NCI-H2227 (cell line): ENCODE results near the gene C17orf50.

Source experiments
- DNase-seq: peaks from one replicate; lab custom pipeline; 2025; ENCODE audit not compliant: unreplicated experiment; lab: John Stamatoyannopoulos, UW

Gene C17orf50

DNA sequence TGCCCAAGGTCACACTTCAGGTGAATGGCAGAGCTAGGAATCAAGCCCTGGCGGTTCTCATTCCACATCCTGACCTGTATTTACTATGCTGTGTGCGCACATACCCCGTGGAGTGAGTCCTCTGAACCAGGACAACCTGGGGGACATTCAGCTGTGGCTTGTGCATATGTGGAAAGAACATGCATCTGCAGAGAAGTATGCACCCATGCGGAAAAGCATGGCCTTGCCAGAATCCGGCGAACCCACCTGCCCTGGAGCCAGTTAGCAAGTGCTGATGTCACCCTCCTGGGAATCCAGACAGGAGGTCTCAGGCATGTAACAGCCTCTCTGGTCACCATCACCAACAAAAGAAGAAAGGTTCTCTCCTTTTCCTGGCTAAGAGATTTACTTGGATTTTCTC lies 27.3 kb upstream of the C17orf50 start:
- DNase-seq, result no peak

DNA sequence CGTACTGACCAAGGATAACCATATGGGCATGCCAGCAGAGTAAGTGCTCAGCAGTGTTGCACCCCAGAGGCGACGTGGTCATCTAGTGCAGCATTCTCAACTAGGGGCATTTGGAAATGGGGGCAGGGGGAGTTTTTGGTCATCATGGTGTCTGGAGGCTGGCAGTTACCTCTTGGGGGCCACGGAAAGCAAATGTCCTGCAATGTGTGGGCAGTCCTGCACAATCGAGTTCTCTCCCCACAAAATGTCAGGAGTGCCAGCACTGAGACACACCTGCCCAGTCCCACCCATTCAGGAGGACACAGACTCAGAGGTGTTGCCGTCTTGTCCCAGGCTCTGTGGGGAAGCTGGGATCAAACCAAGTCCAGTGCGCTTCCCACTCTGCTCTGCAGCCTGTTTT lies 26.3 kb upstream of the C17orf50 start:
- no peak for DNase-seq

DNA sequence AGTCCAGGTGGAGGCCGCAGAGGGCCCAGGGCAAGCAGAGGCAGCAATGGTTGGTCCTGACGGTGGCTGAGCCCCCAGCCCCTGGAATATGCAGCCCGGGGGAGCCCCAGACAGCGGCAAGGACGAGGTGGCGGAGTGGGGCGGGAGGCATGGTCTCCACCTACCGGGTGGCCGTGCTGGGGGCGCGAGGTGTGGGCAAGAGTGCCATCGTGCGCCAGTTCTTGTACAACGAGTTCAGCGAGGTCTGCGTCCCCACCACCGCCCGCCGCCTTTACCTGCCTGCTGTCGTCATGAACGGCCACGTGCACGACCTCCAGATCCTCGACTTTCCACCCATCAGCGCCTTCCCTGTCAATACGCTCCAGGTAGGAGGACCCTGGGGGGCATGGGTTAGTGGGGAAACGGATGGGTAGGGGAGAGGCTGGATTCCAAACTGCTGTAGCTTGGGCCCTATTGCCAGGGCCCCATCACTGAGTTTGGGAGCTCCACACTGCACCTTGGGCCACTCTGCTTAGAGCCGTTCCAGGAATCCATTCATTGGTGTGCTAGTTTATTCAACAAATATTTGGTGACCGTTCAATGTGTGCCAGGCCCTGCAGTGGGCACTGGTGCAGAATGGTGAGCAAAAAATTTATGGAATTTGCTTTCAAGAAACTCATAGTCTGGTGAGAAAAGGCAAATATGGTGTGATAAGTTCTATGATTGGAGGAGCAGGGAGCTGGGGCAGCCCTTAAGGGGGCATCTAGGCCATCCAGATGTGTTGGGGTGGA lies 25.5 kb upstream of the C17orf50 start:
- no peak for DNase-seq

DNA sequence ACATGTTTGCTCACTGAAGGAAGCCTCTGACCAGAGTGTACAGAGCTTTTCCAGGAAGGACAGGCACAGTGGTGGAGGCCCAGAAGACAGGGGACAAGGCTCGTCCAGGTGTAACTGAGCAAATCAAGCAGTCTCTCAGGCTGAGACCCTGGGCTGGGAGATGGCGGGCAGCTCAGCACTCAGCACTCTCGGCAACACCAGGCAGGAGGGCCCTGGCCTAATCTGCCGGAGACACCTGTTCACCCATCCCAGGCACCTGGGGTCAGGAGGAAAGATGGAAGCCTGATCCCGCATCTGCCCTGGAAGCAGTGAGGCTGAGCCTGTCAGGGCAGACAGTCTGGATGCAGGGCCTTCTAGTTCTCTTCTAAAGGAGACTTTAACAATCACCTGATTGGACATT lies 24.5 kb upstream of the C17orf50 start:
- DNase-seq, result no peak

DNA sequence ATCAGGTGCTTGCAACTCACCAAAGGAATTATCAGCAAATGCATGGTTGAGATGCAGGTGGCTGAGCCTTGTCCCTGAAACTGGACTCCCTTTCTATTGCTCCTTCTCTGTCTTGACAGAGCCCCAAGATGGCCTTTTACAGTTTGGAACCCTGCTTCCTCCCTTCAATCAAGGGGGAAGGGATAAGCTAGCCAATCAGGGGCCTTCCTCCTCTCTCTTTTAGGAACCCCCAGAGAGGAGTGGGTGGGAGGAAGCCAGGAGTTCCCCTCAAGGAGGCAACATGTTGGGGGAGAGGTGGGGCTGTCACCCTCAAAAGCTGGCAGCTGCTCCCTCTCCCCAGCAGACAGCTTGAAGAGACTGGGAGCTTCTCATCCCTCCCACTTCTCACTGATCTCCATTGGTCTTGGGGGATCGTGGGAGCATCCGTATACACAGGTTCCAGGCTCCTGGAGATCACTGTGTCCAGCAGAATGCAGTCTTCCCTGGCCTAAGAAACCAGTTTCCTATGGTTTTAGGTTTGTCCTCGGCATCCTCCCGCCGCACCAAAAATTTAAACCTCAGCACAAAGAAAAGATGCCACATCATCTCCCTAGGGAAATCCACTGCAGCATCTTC lies 22.1 kb upstream of the C17orf50 start:
- DNase-seq, result no peak

DNA sequence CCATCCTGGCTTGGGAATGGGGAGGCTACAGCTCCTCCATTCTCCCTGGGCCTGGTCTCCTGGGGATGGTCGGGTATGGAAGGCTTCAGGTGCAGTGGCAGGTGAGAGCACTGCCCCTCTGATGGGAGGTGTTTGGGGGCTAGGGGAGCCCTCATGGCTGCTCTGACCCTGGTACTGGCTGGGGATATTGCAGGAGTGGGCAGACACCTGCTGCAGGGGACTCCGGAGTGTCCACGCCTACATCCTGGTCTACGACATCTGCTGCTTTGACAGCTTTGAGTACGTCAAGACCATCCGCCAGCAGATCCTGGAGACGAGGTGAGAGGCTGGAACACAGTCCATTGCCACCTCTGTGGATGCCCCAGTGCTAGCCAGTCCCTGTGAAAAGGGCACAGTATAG lies 20.5 kb upstream of the C17orf50 start:
- DNase-seq, result no peak

DNA sequence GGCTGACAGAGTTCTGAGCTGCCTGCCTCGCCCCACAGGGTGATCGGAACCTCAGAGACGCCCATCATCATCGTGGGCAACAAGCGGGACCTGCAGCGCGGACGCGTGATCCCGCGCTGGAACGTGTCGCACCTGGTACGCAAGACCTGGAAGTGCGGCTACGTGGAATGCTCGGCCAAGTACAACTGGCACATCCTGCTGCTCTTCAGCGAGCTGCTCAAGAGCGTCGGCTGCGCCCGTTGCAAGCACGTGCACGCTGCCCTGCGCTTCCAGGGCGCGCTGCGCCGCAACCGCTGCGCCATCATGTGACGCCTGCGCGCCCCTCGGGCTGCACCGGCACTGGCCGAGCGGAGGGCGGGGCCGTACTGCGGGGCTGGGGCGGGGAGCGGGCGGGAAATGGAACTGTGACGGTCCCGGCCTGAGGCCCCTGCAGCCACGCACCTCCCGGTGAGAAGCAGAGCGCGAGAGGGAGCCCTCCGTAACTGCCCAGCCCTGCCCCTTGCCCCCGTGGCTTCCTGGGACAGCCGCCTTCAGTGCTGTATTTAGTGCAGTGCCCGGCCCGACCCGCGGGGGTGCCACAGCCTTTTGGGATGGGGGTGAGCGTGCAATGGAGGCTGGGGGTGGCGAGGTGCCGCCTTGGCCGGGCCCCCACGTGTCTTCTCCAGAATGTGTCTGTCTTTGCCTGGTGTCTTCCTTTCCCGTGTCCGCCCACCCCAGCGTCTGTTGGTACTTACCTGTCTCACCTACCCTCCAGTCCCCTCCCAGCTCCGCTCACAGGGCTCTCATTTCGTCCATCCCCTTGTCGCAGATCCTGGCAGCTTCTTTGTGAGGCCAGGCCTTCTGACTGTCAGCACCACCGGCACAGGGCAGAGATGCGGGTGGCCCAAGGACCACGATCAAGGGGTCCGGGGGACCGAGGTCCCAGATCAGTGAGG lies 19.4 kb upstream of the C17orf50 start:
- no peak for DNase-seq

DNA sequence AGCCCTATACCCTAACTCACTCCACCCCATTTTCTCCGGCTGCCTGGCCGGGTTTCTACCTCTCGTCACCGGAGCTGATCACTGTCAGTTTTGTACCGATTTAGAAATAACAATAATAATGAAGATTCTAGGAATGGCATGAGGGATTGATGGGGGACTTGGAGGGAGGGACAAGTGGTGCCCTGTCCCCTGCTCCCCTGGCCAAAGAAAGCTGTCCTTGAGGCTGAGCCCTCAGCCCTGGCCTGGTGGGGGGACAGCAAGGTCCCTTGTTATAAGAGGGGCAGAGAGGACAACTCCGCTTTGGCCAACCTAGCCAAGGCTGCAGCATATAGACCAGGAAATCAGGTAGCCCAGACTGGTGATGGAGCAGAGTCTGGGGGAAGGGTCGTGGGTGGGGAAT lies 18.2 kb upstream of the C17orf50 start:
- DNase-seq, result no peak

DNA sequence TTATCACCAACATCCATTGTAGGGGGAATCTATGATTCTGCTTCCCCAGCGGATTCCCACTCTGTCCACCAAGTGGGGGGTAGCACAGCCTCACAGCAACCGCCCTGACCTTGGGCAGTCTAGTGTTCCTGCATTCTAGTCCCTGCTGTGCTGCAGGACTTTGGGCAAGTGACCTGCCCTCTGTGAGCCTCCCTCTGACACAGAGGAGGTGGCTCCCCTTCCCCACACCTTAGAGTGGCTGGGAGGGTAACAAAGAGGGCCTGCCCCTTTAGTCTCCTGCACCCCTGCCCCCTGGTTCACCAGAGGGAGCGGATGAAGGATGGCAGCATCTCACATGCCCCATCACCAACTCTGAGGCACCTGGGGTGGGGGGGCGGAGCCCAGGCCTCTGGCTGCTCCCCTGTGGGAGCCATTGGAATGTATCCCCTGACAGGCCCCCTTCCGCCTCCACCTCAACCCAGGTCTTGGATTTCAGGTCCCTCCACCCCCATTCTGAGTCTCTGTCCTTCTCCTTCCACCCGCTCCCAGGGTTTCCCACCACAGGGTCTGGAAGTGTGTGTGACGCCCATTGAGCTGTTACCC lies 17.7 kb upstream of the C17orf50 start:
- no peak for DNase-seq

DNA sequence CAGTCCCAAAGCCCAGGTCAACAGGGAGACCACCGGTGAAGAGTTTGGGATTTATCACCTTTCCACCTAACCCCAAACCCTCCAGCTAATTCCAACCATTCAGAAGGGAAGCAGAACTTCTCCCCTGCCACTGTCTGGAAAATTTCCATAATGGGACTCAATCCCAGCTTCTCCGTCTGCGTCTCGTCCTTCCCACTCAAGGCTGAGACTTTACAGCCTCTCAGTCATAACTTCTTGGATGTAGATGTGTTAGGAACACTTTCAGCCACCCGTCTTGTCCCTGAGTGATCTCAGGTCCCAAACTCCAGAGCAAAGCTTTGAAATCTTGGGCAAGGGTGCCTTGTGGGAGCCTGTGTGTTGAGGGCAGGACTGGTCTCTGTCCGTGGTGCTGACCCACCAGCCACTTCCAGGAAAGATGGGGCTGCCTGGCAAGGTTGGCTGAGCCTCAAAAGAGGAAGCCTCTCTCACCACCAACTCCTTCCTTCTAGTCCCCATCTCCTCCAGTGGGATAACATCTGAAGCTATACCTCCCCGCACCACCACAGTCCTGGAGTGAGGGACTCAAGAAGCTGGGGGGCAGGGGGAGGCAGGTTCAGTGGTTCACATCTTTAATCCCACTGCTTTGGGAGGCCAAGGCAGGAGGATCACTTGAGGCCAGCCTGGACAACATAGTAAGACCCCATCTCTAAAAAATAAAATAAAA lies 16.9 kb upstream of the C17orf50 start:
- no peak for DNase-seq

DNA sequence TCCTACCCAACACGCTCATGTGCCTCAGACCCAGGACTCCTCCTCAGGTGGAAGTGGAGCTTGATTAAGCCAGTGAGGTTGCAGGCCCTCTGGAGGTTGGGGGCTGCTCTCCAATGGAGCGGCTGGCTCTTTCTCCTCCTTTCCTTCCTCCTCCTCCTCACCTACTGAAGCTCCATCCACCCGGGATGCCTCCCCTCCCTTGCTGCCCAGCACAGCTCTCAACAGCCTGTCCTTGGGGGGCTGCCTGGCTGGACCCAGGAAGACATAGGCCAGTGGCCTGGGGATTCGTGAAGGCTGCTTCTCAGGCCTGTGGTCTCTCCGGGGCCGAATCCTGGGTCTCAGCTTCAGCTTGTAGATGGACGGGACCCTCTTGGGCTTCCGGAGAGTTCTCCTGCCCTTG lies 15.9 kb upstream of the C17orf50 start:
- no peak for DNase-seq

DNA sequence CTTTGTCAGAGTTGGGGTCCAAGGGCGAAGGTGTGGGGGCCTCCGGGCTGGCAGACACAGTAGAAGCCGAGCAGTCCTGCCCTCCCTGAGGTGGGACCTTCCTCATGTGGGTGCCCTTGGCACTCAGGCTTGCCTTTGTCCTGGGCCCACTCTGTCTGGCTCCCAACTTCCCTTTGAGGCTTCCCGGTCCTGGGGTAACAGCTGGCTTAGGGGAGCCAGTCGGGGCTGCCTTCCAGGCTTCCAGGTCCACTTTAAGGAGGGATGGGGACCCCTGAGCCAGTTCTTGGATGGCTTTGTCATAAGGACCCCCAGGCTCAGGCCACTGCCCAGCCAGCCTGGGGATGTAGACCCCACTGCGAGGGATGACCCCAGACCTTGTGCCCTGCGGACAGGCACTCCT lies 15.4 kb upstream of the C17orf50 start:
- no peak for DNase-seq

DNA sequence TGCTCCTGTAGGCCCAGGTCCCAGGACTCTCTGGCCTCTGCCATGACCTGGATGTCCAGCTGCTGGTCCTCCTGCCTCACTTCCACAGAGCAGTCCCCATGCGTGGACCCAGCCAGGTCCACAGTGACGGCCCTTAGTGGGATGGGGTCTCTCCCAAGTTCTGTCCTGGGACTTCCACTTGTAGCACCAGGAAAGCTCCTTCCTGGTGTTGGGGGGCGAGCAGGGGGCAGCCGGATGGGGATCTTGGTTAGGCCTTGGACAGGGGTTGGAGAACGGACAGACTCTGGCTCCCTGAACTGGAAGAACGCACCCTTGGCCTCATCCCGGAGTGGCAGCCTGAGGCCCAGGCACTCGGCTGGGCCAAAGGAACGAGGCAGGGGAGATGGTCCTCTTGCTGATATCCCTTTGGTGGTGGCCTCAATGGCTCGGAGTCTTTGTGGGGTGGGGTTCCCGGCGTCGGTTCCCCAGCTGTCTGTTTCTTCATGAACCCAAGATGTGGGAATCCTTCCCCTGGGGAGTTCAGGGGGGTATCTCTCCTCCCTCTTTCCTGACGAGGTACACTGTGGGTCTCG lies 14.9 kb upstream of the C17orf50 start:
- DNase-seq, result no peak

DNA sequence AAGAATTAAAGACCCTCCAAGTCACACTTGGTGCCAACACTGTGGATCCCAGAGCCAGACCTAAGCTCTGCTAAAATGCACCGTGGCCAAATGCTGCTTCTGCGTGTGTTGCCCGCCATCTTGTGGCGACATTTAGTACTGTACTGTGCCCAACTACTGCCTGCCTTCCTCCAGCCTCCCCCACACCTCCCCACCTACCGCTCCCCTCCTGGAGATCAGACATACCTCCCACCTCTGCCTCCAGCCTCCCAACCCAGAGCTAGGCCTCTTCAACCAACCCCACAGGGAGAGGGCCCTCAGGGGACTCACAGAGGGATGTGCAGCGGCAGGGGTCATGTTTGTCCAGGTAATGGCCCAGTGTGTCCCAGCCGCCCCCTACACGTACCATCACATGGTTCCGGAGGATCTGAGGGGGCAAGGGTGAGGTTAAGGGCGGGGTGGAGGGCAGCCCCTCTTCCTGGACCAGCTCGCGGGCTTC lies 13.1 kb upstream of the C17orf50 start:
- DNase-seq, result peak; percentile 82

DNA sequence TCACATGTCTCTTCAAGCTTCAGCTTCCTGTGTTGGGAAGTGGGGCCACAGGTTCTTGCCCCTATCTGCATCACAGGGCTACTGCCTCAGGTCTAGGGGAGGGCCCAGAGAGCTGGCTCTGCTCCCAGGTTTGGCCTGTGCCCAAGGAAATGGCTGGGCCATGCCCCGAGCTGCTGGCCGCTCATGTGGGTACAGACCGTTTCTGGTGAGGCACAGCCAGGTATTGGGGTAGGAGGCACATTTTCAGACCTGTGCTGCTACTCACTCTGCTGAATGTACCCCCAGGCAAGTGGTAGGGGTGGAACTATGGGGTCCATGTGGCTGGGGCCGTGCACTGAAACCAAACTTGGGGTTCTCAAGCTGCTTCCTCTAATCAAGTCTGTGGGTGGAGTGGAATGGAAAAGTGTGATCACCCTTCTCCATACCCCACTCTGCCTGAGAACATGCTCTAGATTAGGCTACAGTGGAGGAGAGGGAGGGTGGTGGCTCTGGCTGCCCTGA lies 12.3 kb upstream of the C17orf50 start:
- no peak for DNase-seq

DNA sequence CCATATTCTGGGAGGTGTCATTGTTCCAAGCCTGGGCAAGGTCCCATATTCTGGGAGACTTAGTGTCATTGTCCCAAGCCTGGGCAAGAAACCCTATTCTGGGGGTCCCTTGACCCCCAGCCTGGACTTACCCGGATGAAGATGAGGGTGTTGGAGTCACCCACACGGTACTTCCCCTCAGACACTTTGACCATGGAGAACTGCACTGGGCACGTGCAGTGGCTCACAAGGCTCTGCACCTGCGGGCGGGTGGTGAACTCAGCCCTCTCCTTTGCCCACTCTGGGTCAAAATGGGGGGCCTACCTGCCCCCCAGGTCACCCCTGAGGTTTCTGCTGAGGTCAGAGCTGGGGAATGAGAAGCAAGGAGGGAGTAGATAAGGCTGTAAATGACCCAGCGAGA lies 11.7 kb upstream of the C17orf50 start:
- DNase-seq, result no peak

DNA sequence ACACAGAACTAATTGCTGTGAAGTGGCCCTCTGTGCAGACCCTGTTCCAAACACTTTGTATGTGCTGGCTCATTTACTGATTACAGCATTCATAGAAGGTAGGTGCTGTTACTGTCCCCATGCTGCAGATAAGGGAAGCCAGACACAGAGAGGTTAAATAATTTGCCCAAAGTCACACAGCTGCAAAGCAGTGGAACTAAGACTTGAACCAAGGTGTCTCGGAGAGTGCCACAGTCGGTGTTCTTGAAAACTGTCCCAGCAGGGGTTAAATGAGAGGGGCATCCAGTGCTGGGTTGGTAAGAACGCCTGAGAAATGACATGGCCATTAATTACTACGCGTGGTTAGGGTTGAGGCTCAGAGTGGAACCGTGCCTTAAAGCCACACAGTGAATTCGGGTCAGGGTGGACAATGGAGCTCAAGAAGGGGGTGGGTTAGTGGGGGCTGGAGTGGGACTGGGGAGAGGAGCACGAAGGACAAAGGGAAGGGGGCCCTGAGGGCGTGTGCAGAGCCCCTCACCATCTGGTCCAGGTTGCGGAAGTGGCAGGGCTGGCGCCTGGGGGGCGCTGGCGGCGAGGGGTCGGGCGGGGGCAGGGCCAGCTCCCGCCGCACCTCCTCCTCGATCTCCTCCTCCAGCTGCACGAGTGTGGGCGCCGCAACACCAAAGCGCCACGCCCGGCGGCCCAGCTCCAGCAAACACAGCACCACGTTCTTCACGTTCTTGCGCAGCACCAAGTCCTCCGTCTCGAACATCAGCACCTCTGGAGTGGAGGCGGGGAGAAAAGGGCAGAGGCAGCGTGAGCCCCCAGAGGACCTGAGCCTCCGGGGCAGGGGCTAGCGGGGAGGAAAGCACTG lies 10.9 kb upstream of the C17orf50 start:
- DNase-seq, result peak; percentile 21

DNA sequence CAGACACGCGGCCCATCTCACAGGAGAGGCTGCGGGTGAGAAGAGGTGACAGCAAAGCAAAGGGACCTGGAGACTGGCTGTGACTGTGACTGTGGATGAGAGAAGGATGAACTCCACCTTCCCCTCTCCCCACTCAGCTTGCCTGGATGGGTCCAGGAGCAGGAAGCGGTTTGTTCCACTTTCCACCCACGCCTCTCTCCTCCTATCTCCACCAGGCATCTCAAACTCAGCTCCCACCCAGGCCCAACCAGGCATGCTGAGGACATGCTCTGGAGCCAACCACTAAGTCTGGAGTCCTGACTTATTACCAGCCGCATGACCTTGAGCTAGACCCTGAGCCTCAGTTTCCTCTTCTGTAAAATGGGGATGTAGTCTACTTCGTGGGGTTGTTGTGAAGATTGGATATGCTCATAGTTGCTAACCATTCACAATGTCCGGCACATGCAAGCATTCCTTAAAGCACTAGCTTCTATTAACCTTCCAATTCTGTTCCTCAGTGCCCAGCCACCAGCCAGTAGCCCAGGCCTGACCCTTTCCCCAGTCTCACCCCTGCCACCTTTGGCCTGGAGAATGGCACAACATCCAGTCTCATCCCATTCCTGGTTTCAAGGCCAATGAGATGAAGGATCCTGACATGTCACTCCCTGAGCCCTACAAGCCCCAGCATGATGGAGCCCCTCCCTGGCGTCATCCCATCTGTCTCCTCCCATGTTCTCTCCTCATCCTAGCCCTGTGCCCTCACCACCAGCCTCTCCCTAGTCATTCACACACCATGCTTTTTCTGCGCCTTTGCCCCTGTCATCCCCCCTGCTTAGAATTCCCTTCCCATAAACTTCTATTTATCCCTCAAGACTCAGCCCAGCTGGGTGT lies 9.9 kb upstream of the C17orf50 start:
- DNase-seq, result no peak
